GM12865 (cell line): ENCODE data around the gene STX5.
"Not testable (repeated sequence)": the region's sequence is repeated elsewhere in the genome, so short reads cannot be mapped to it uniquely, and the experiment has no call there.

Experiments
- DNase-seq: peaks from one replicate; pipeline ENCODE4 v3.0.0; 2010; ENCODE audit warnings: low read depth
- H3K4me3 ChIP-seq: 2 replicates; pipeline ENCODE4 v1.5.1; 2011; ENCODE audit warnings: mild to moderate bottlenecking, low read depth, low read length, control low read depth
- TF ChIP-seq, protein P1 (sequence below): IDR thresholded peaks from 2 replicates; pipeline ENCODE4 v1.5.1; 2011; ENCODE audit warnings: low read length, control low read depth, low read depth, inconsistent platforms; ENCODE audit not compliant: insufficient read depth; ENCODE audit errors: missing control alignments

The STX5 gene

DNA sequence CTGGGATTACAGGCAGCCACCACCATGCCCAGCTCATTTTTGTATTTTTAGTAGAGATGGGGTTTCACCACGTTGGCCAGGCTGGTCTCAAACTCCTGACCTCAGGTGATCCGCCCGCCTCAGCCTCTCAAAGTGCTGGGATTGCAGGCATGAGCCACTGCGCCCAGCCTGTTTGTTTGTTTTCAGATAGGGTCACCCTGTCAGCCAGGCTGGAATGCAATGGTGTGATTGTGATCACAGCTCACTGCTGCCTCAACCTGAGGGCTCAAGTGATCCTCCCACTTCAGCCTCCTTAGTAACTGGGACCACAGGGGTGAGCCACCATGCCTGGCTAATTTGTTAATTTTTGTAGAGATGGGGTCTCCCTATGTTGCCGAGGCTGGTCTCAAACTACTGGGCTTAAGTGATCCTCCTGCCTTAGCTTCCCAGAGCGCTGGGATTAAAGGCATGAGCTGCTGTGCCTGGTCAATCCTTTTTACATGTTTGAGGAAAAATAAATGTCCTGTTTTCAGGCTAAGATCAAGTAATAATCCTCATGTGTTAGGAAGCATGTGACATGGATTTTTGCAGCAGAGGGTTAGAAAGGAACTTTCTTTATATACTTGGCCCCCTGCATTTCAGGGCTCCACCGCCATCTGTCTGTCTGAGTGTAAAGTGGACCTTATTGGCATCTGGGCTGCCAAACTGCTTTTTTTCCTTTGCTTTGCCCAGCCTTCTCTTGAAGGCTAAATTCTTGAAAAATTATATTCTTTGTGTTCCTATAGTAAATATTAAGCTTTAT is 44.0 kb upstream of the STX5 start:
- H3K4me3 ChIP-seq, result no peak overlapping the region
- no peak for DNase-seq
- TF ChIP-seq, protein P1, sequence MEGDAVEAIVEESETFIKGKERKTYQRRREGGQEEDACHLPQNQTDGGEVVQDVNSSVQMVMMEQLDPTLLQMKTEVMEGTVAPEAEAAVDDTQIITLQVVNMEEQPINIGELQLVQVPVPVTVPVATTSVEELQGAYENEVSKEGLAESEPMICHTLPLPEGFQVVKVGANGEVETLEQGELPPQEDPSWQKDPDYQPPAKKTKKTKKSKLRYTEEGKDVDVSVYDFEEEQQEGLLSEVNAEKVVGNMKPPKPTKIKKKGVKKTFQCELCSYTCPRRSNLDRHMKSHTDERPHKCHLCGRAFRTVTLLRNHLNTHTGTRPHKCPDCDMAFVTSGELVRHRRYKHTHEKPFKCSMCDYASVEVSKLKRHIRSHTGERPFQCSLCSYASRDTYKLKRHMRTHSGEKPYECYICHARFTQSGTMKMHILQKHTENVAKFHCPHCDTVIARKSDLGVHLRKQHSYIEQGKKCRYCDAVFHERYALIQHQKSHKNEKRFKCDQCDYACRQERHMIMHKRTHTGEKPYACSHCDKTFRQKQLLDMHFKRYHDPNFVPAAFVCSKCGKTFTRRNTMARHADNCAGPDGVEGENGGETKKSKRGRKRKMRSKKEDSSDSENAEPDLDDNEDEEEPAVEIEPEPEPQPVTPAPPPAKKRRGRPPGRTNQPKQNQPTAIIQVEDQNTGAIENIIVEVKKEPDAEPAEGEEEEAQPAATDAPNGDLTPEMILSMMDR, result no peak

DNA sequence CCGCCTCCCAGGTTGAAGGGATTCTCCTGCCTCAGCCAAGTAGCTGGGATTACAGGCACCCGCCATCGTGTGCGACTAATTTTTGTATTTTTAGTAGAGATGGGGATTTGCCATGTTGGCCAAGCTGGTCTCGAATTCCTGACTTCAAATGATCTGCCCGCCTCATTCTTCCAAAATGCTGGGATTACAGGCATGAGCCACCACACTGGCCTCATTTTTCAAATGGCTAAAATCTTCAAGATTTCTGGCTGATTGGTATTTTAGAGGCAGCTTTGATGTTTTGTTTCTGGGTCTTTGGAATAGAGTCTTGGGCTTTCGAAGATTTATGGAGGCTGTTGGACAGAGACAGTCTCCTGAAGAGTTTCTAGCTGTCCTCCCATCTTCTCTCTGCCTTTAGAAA is 43.0 kb upstream of the STX5 start:
- no peak overlapping the region for H3K4me3 ChIP-seq
- no peak for DNase-seq
- TF ChIP-seq, protein P1, result no peak

DNA sequence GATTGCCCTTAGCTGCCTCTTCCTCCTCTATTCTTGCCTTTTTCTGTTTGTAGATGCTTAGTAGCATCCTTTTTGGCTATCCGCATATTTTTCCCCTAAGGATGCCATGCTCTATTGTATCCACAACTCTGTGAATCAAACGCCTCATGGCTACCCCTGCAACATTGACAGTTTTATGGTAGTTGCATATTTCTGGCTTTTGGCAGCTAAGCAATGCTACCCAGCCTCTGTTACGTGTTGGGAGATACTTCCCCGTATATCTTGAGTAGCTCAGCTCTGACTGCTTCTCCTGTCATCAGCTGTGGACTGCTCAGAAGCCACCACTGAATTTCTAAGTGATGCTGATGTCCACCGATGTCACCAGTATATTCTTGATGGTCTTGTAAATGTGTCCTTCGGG is 33.8 kb upstream of the STX5 start:
- TF ChIP-seq, protein P1, result no peak
- no peak for DNase-seq
- no peak overlapping the region for H3K4me3 ChIP-seq

DNA sequence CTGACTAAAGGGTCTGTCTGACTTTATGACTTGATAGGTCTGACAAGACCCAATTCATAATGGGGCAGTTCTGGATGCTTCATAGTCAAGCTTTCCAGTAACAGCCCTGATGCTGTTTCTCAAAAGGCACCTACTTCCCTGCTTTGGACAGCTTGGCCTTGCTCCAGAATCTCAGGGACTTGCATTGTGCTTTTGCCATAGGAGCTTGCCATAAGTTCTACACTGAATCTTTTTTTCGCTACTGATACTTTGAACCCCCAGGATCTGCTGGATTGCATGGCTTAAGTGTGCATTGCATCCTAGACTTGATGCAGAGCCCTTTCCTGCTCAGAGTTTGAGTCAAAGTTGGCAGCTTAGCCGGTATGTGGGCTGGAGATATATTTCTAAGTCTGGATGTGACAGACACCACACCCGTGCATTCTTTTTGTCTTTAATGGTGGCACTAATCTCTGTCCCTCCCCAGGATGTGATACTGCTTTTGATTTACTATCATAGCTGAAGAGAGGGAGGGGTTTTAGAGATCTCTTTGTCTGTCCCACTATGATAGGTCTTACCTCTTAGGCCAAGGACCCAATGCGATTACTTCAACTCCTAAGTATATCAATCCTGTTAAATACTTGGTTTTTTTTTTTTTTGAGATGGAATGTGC is 32.0 kb upstream of the STX5 start:
- no peak for DNase-seq
- TF ChIP-seq, protein P1, result no peak

DNA sequence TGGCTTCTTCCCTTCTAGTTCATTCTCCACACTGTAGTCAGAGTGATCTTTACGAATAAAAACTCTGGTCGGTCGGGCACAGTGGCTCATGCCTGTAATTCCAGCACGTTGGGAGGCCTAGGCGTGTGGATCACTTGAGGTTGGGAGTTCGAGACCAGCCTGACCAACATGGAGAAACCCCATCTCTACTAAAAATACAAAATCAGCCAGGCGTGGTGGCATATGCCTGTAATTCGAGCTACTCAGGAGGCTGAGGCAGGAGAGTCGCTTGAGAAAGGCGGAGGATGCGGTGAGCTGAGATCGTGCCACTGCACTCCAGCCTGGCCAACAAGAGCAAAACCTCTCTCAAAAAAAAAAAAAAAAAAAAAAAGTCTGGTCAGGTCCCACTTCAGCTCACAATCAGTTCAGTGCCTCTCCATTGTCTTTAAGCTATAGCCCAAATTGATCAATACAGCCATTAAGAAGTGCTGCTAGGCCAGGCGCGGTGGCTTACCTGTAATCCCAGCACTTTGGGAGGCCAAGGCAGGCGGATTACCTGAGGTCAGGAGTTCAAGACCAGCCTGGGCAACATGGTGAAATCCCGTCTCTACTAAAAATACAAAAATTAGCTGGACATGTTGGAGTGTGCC is 29.8 kb upstream of the STX5 start:
- not testable (repeated sequence) for H3K4me3 ChIP-seq, DNase-seq

More for the DNA sequence above, 32.0 kb upstream of the STX5 start:
- H3K4me3 ChIP-seq, result no peak overlapping the region

DNA sequence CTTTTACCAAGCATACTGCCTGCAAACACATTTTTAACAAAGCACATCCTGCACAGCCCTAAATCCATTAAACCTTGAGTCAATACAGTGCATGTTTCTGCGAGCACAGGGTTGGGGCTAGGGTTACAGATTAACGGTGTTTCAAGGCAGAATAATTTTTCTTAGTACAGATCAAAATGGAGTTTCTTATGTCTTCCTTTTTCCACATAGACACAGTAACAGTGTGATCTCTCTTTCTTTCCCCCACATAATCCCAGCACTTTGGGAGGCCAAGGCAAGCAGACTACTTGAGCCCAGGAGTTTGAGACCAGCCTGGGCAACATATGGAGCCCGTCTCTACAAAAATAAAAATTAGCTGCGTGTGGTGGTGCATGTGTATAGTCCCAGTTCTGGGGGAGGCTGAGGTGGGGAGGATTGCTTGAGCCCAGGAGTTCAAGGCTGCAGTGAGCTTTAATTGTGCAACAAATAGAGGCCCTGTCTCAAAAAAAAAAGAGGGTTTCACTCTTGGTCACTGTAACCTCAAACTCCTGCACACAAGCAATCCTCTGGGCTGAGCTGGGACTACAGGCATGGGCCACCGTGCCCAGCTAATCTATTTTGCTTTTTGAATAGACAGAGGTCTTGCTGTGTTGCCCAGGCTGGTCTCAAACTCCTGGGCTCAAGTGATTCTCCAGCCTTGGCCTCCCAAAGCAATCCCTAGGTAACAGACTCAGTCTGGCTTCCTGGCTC is 29.1 kb upstream of the STX5 start:
- TF ChIP-seq, protein P1, result no peak

DNA sequence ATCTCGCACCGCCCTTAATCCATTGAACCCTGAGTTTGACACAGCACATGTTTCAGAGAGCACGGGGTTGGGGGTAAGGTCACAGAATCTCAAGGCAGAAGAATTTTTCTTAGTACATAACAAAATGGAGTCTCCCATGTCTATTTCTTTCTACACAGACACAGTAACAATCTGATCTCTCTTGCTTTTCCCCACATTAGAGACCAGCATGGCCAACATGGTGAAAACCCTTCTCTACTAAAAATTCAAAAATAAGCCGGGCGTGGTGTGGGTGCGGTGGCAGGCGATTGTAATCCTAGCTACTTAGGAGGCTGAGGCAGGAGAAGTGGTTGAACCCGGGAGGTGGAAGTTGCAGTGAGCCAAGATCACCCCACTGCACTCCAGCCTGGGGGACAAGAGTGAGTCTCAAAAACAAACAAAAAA is 27.4 kb upstream of the STX5 start:
- not testable (repeated sequence) for DNase-seq, H3K4me3 ChIP-seq

More for the DNA sequence above, 29.1 kb upstream of the STX5 start:
- H3K4me3 ChIP-seq, result no peak overlapping the region
- peak; percentile 67 for DNase-seq
